Stimulated activated CD4-positive, alpha-beta T cell treated with anti-CD3 and anti-CD28 coated beads, Interleukin-1b, Interleukin-23, amount 100 ng/mL, for 4 hours (primary cell): ENCODE results near the gene CXXC5.

Source experiments
- DNase-seq, 2 donors: peaks; one replicate each; pipeline ENCODE4 v3.0.0-alpha.2; 2020; ENCODE audit warnings: low read depth in 2 of 2

The CXXC5 gene

GRCh38 chr5:139638090-139638735 is 9.9 kb upstream of the CXXC5 start:
- no peak for DNase-seq

DNA sequence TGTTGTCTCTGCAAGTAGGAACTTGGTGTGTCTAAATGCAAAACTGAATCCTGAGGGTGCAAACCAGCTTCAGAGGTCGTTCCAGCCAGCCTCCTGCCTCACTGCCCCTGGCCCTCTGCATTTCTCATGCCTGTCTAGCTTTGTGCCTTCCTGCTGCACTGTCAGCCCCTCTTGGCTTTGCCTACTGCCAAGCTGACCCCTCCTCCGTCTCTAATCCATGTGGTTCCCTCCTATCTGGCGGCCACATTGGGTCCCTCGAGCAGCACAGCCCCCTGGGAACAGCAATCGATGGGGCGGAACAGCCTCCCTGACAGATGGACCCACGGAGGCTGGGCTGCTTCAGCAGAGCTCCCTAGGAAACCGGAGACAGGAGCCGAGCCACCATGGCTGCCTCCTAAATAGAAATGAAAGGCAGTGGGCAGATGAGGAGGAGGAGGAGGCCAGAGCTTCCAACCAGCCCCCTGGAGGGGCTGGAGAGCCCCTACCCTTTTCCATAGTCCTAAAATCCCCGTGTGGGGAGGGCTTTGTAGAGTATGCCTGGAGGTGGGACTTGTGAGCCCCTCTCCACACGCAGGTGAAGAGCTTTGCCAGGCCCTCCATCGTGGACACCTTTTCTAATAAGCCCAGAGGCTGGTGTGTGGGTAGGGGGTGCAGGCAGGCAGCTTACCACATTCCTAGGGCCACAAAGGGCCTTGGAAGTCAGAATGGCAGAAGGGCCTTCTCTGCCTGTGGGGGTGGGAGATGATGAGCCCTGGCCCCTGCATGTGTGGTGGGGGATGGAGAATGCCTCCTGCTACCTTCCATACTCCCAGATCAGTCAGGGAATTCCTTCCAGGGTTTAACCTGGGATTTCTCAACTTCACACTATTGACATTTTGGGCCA is 9.2 kb upstream of the CXXC5 start:
- no peak for DNase-seq

GRCh38 chr5:139639619-139640380 is 8.3 kb upstream of the CXXC5 start:
- no peak for DNase-seq

DNA sequence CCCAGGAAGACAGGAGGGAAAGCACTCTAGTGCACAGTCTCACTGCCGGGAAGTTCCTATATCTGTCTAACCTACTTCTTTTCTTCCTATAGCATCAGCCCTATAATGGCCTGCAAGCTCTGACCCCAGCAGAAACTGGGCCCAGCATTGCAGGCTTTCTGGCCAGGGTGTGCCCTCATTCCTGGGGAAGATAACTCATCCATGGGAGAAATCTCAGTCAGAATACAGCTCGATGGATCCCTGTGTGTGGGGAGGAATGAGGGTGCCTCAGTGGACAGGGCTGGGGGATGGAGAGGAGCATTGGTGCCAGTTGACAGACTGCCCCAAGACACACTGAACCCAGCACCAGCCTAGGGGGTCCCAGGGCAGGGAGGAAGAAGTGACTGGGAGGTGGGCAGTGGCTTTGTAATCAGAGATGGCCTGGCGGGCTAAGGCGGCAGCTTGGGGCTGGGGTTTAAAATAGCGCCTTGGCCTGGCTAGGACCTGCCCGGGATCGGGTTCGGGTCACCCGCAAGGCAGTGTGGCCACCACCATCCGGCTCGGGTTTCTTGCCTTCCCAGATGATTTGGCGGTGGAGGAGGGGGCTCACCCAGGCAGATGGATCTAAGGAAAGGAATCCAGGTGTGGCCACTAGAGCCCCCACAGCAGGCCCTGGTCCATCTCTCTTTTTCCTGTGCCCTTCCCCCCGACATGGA is 7.6 kb upstream of the CXXC5 start:
- DNase-seq, result no peak

DNA sequence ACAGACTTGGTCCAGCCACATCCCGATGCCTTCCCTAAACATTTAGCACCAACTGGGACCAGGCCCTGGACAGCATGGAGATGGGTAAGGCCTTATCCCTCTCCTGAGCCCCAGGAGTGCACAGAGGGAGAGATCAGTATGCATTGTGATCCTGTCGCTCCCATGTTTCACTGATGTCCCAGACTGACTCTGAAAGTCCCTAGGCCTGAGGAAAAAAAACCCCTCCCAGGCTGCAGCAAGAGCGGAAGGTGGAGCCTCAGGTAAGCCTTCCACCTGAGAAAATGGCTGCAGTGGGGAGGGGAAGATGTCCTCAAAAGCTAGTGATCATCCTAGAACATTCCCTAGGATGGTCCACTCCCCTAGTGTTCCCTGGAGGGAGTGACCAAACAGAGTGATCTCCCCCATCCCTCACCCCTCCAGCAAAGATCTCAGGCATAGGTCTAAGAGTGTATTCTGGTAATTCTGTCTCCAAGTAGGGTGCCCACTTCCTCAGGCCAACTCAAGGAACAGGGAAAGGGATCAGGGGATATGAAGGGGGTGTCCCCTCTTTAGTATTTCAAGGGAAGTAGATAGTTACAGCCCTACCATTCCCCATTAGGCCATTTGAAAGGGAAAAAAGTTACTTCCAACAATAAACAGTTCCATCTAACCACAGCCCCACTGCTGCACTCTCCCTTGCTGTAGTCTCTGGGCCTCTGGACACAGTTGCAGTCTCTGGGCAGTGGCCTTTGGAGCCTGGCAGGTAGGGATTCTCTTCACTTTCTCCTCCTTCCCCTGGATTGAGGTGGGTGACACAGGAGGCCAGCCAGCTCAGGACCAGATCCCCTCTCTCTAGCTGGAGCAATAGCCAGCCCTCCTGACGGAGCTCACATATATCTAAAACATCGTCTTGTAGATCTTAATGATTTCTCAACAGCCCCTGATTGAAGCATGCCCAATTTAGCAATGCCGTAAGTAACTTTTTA is 6.8 kb upstream of the CXXC5 start:
- DNase-seq, result no peak

DNA sequence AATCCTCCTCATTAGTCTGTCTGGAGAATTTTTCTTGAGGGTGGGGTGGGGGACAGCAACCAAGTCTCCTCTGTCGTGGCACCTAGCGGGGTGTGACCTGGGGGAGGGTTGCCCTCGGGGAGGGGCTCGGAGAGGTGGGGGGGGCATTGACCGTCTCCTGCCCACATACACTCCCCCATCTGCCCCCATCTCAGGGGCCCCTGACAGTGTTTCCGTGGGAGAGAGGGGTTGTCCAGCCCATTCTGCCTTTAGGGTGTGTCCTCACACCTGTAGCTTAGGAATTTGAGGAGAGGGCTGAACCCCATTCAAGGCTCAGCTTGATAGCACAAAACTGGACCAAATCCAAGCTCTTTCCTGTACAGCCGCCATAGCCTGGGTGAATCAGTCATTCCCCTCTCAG is 5.9 kb upstream of the CXXC5 start:
- no peak for DNase-seq

DNA sequence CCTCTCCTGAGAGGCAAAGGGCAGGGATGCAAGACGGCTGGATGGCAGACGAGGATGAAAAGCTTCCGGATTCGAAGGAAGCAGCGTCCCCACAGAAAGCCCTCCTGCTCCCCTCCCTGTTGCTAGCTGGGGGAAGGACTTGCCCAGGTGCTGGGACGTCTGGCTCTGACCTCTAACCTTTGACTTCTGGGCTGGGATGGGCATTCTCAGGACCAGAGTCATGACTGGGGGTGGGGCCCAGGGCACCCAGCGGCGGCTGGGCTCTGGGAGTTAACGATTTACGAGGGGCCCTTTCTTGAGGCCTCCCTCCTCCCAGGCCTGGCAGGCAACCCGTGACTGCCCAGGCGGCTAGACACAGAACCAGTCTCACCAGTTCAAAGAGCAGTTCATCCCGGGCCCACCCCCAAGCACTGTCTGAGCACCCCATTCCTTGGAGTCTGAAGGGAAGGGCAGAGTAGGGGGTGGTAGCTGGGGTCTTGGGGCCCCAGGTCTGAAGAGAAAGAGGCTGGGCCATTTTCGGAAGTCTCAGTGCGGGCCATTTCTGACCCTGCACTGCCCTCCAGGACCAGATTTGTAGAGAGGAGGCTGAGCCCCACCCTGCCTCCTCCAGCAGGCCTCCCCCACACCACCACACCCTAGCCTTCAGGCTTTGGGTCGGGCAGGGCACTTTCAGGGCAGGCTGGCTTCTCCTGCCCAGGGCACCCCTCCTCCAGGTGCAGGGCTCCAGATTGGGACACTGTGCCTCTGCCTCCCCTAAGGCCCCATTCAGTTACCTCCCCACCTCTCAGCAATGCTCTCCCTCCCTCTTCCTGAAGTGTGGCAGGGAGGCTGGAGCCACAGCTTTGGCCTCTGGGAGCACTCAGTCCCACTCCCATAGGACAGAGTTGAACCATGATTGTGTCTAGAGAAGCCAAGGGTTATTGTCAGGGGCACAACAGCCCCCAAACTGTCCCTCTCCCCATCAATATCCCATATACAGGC is 5.0 kb upstream of the CXXC5 start:
- no peak for DNase-seq

DNA sequence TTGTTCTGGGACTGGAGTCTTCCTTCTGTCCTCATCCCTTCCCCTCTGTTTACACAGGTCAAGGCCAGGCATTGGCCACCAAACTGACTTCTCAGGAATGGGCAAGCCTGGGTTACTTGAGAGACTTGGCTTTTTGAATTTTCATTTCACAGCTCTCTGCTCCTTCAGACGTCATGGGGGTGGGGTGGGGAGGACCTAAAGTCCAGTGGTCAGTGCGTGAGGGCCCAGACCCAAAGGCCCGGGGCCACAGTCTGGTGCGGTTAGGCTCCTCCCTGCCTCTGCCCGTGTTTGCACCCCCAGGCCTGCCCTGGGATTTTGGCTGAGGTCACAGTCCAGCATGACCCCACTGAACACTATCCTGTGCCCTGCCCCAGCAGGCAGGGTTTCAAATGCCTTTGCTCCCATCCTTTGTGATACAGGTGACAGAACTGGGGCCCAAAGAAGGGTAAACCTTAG is 4.1 kb upstream of the CXXC5 start:
- DNase-seq, result no peak

GRCh38 chr5:139644646-139645429 is 3.3 kb upstream of the CXXC5 start:
- DNase-seq, result no peak

- no peak for DNase-seq
These were observed 2.7 kb upstream of the CXXC5 start for GRCh38 chr5:139645430-139645871.

GRCh38 chr5:139646111-139646510 is 2.0 kb upstream of the CXXC5 start:
- no peak for DNase-seq

GRCh38 chr5:139646912-139647505 is 1.1 kb upstream of the CXXC5 start:
- no peak for DNase-seq

DNA sequence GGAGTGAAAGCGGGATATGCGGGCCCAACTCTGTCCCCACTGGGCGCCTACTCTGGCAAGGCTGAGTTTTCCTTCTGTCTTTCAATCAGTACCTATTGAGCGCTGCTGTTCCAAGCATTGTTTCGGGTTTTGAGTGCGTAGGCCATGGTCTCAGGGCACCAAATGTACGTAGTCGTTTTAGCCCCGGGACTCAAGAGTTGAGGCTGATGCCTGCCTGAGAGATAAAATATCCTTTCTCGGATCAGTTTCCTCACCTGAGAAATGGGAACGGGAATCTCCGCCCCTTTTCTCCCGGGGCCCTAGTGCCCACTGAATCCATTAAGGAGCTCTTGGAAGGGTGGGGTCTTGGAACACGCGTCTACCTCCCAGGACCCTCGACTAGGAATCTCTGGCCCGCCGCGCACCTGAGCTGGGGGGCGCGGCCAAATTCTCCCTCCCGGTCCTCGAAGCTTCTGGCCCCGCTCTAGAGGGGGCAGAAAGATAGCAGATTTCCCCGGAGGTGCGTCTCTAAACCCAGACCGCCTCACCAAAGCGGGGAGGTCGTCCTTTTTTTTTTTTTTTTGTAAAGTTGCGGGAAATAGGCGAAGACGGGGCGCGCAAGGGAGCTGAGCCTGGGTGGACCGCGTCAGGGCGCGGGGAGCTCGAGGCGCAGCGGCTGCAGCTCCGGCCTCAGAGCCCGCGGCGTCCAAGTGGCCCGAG is 494 bp upstream of the CXXC5 start:
- no peak for DNase-seq

- DNase-seq, result no peak
These were observed 1.2 kb downstream of the CXXC5 start for GRCh38 chr5:139649082-139649991.

GRCh38 chr5:139650031-139650688 is 2.0 kb downstream of the CXXC5 start:
- no peak for DNase-seq

DNA sequence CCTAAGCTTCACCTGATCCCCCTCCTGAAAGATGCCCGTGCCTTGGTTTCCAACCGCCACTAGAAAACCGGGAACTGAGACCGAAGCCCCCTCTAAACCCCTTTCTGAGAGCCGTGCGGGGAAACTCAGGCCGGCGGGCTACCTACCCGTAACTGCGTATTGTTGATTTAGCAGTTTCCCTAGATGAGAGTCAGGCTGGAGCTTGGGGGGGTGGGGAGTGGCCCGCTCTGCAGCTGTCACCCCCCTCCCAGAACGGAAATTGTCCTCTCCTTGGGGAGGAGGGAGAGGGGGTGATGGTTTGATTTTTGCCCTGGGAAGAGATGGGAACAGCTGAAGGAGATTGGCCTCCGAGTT is 2.5 kb downstream of the CXXC5 start:
- DNase-seq, result no peak
